Right lobe of liver (tissue), 6 donors: Measurements from ENCODE around the gene OR7C1. TPM values are rescaled to one million over a fixed set of nuclear protein-coding genes. Genes with fewer than 3 reads are reported as not detected.
"Not testable (repeated sequence)": the region's sequence is repeated elsewhere in the genome, so short reads cannot be mapped to it uniquely, and the experiment has no call there.

ENCODE experiments used
- ATAC-seq, 4 donors: fragments of 200-7000 bp; cut with Tn5 transposase; one replicate each; pipeline ENCODE4 v1.9.1; 2020; ENCODE audit warnings: mild to moderate bottlenecking in 4 of 4, moderate library complexity in 4 of 4
- DNase-seq, 3 donors: peaks; one replicate each; pipeline ENCODE4 v3.0.0-alpha.2; 2020
- H3K27ac ChIP-seq, 3 donors: fragments of 200-600 bp; one replicate each; pipeline ENCODE4 v1.8.0; 2022
- H3K27me3 ChIP-seq, 2 donors: fragments of 200-600 bp; one replicate each; pipeline ENCODE4 v1.8.0; 2022
- H3K36me3 ChIP-seq, 4 donors: fragments of 200-600 bp; sonication (generic) in 1 of 4; one replicate each; pipeline versions ENCODE4 v1.5.1 to v1.8.0; 2017 to 2022; ENCODE audit warnings: control low read depth in 1 of 4
- H3K4me1 ChIP-seq, 4 donors: fragments of 200-600 bp; sonication (generic) in 1 of 4; one replicate each; pipeline versions ENCODE4 v1.5.1 to v1.8.0; 2017 to 2022; ENCODE audit warnings: control low read depth in 1 of 4
- H3K4me3 ChIP-seq, 3 donors: fragments of 200-600 bp; one replicate each; pipeline ENCODE4 v1.8.0; 2022
- H3K9me3 ChIP-seq, 4 donors: fragments of 200-600 bp; sonication (generic) in 1 of 4; one replicate each; pipeline versions ENCODE4 v1.5.1 to v1.8.0; 2017 to 2022; ENCODE audit warnings: control low read depth in 1 of 4
- CTCF ChIP-seq, 4 donors: fragments of 200-600 bp in 3 of 4; fragments of 450-650 bp in 1 of 4; IDR thresholded peaks; one replicate each; pipeline versions ENCODE4 v1.5.1 to v1.8.0; 2016 to 2022; ENCODE audit warnings: antibody characterized with exemption in 4 of 4, mild to moderate bottlenecking in 2 of 4
- POLR2A ChIP-seq: fragments of 450-650 bp; IDR thresholded peaks from one replicate; pipeline ENCODE4 v1.6.1; 2017; ENCODE audit warnings: antibody characterized with exemption, mild to moderate bottlenecking
- WGBS: methylation state at CpG from one replicate; pipeline ENCODE4 v1.1.6; 2018; ENCODE audit warnings: low coverage, low lambda C conversion rate; ENCODE audit not compliant: insufficient coverage; ENCODE audit errors: missing lambda C conversion rate; 5-methylcytosine and 5-hydroxymethylcytosine counted together
- intact Hi-C, 2 donors: fragments of 100-400 bp; cut with DNase I; formaldehyde crosslinking; loops; one replicate each; pipeline versions ENCODE4 v1.11.2 to v1.14.1; 2022
- total RNA-seq, 6 experiments: library from RNA; depleted of rRNA in 2 of 6; stranded (reverse); fragments of >200 nt in 2 of 6; fragmentation: NEBNext Ultra II Directional in 3 of 6; extraction: Animal tissue kit (Norgen Biotek cat#: 25700) in 3 of 6; gene quantifications; one replicate each; pipeline versions ENCODE4 v1.1.0 to v1.2.4, GENCODE V29; 2016 to 2023
- donor health status: DM: no; HTN: yes; CAD: no.
- donor health status: DM: no; HTN: no; CAD: no.
- donor health status: DM: no; HTN: no; CAD: no.
- donor health status: DM: no; HTN: yes; CAD: no.
- donor health status: DM: no; HTN: yes; CAD: no.

The OR7C1 gene
- total RNA-seq, 6 experiments from 2014 or later: 0.02 TPM; not detected in 5

- Histone ChIP-seq H3K27me3 (no peaks in the 10 kb centered on the region), H3K4me3 (no peak overlapping the region), H3K9me3 (no peaks in the 10 kb centered on the region), H3K27ac (no peak overlapping the region), H3K36me3 (no peaks in the 10 kb centered on the region), H3K4me1 (no peaks in the 10 kb centered on the region)
- ATAC-seq (no peak), DNase-seq (peak in 1 of 3 donors; percentile 5)
- TF ChIP-seq POLR2A (no peak), CTCF (IDR thresholded peaks at IDR 0.05) (no peak)
- intact Hi-C loops: no loop called here
- WGBS: no CpG with 5 or more reads among the region's 2 CpGs
Measured at GRCh38 chr19:14767466-14767971, 67.5 kb downstream of the OR7C1 start.

GRCh38 chr19:14765841-14766240 is 69.1 kb downstream of the OR7C1 start:
- ATAC-seq, H3K4me3 ChIP-seq, H3K27me3 ChIP-seq, H3K9me3 ChIP-seq, intact Hi-C loops, H3K27ac ChIP-seq, H3K36me3 ChIP-seq, H3K4me1 ChIP-seq: not testable (repeated sequence)
- peak in 2 of 3 donors; percentile 20 to 24 for DNase-seq
- WGBS: no CpG with 5 or more reads among the region's 15 CpGs

- DNase-seq (peak in 2 of 3 donors; percentile 6 to 34), ATAC-seq (peak in 2 of 4 donors; percentile 6 to 21)
- H3K4me1 ChIP-seq, H3K27me3 ChIP-seq, H3K4me3 ChIP-seq, H3K9me3 ChIP-seq, intact Hi-C loops, H3K27ac ChIP-seq, H3K36me3 ChIP-seq: not testable (repeated sequence)
- 74% methylated on average over 3 of the region's 18 CpGs for WGBS
Measured at GRCh38 chr19:14765403-14765802, 69.6 kb downstream of the OR7C1 start.

GRCh38 chr19:14764401-14764800 is 70.6 kb downstream of the OR7C1 start:
- DNase-seq (peak in 2 of 3 donors; percentile 28 to 41), ATAC-seq (peak in 1 of 4 donors; percentile 20)
- H3K27ac ChIP-seq: no peak overlapping the region
- no peak for TF ChIP-seq CTCF (IDR thresholded peaks at IDR 0.05)
- intact Hi-C loops: no loop called here
- H3K4me3 ChIP-seq: no peak overlapping the region
- no peaks in the 10 kb centered on the region for H3K9me3 ChIP-seq
- WGBS: no CpG with 5 or more reads among the region's 9 CpGs
- H3K36me3 ChIP-seq: no peaks in the 10 kb centered on the region
- H3K27me3 ChIP-seq: no peaks in the 10 kb centered on the region
- no peaks in the 10 kb centered on the region for H3K4me1 ChIP-seq

- Histone ChIP-seq H3K9me3 (no peaks in the 10 kb centered on the region), H3K4me1 (no peaks in the 10 kb centered on the region), H3K36me3 (no peaks in the 10 kb centered on the region), H3K27me3 (no peaks in the 10 kb centered on the region), H3K4me3 (no peak overlapping the region), H3K27ac (no peak overlapping the region)
- WGBS: 41% methylated on average over 4 of the region's 4 CpGs
- TF ChIP-seq POLR2A: no peak
- TF ChIP-seq CTCF (IDR thresholded peaks at IDR 0.05): no peak
- DNase-seq (peak in 2 of 3 donors; percentile 2 to 13), ATAC-seq (no peak)
- intact Hi-C loops: no loop called here
Measured at GRCh38 chr19:14763497-14764145, 71.4 kb downstream of the OR7C1 start.
